ENCODE data around the gene TLN1.

The TLN1 gene

DNA sequence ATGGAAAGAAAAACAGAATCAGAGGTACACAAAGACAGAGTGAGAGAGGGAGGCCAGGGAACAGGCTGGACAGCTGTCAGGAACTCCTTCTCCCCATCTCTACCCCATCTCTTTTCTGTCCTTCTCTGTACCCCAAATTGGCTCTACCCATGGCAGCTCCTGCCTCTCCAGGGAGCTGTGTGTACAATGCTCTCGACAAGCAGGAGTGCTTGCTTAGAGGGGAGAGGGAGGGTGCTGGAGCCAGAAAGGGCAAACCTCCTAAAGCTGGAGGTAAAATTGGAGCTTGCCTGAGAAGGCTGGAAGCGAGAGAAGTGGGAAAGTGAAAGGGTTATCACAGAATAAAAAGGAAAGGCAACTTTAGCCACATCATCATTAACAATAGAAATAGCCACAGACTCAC is 48.7 kb downstream of the TLN1 start:
- DNase-seq (ENCODE audit: low spot score): no peak

DNA sequence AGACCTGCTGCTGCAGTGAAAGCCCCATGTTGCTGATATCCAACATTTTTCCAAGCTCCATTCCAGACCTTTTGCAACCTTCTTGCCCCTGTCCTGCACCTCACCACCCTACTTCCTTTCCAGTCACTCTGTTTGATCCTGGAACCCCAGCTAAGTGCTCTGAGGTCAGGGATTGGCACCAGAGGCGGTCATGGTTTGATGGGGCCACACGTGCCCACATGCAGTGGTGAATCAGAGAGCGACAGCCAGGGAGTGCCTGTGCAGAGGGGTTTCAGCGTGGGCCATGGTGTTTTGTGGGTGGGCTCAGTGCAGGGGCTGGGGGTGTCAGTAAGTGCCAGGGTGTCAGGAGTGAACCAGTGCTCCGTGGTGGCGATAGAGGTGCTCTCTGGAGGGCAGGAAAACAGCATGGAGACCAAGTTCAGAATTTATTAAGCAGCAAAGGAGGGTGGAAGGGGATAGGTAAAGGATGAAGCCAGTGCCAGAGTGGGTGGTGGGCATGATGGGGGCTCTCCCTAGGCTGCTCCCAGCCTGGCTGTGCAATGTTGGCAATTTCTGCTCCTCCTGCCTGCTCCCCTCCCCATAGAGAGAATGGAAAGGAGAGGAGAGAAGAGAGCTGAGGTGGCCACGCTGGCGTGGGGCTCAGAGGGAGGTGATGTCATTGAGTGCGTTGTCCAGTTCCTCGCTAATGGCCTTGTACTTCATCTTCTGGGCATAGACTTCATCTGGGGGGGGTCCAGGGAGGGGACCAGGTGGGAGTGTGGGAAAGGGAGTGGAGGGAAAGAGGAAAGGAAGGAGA is 49.3 kb downstream of the TLN1 start:
- no peak for DNase-seq (ENCODE audit: low spot score)

DNA sequence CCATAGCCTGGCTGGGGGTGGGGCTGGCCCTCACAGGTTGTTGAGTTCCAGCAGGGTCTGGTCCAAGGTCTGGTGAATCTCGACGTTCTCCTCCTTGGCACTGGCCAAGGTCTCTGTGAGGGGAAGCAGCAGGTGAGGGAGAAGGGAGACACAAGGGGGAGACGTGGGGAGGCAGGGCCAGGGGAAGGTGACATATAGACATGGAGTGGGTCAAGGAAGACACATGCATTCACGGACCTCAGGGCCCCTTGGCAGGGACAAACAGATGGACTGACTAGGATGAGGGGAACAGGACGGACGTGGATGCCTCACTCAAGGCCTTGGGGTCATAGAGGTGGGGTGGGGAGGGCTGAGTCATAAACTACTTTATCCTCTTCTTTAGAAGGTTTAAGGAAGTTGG is 49.9 kb downstream of the TLN1 start:
- no peak for DNase-seq (ENCODE audit: low spot score)

DNA sequence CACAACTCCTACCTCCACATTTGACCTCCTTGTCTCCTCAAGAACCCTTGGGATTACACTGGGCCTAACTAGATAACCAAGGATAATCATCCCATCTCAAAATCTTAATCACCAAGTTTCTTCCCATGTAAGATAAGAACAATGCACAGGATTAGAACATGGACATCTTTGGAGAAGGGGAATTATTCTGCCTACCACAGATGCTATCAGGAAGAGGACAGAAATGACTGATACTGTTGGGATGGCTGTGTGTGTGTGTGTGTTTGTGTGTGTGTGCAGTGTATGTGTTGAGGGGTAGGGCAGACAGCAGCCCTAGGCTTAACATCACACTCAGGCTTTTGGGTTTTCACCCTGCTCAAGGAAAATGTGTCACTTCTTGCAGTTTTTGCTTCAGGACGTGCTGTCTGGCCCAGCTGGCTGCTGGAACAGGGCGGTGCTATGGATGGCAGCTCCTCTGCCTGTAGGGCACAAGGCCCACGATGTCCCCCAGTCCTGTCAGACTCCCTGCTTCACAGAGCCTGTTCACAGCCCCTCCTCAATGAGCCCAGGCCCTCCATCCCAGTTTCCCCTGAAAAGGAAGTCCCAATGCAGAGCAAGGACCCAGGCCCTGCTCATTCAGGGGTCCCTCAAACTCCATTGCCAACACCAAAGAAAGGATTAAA is 50.5 kb downstream of the TLN1 start:
- DNase-seq (ENCODE audit: low spot score): no peak

DNA sequence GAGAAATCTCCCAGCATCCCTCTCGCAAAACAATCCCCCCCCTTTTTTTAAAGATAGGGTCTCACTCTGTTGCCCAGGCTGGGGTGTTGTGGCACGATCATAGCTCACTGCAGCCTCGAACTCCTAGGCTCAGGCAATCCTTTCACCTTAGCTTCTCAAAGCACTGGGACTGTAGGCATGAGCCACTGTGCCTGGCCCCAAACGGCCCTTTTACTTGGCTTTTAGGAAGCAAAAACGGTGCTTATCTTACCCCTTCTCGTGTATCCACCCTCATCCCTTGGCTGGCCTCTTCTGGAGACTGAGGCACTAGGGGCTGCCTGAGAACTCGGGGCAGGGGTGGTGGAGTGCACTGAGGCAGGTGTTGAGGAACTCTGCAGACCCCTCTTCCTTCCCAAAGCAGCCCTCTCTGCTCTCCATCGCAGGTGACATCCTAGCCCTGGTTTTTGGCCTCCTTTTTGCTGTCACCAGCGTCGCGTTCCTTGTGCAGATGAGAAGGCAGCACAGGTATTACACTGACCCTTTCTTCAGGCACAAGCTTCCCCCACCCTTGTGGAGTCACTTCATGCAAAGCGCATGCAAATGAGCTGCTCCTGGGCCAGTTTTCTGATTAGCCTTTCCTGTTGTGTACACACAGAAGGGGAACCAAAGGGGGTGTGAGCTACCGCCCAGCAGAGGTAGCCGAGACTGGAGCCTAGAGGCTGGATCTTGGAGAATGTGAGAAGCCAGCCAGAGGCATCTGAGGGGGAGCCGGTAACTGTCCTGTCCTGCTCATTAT is 51.5 kb downstream of the TLN1 start:
- DNase-seq (ENCODE audit: low spot score): no peak

DNA sequence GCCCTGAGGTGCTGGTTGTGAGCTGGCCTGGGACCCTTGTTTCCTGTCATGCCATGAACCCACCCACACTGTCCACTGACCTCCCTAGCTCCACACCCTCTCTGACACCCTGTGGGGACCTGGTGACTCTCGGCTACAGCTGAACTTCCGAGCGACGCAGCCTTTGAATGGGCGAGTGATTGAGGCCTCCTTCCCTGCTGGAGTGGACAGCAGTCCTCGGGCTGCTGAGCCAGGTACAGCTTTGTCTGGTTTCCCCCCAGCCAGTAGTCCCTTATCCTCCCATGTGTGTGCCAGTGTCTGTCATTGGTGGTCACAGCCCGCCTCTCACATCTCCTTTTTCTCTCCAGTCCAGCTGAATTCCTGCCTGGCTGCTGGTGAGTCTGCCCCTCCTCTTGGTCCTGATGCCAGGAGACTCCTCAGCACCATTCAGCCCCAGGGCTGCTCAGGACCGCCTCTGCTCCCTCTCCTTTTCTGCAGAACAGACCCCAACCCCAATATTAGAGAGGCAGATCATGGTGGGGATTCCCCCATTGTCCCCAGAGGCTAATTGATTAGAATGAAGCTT is 52.1 kb downstream of the TLN1 start:
- no peak for DNase-seq (ENCODE audit: low spot score)

DNA sequence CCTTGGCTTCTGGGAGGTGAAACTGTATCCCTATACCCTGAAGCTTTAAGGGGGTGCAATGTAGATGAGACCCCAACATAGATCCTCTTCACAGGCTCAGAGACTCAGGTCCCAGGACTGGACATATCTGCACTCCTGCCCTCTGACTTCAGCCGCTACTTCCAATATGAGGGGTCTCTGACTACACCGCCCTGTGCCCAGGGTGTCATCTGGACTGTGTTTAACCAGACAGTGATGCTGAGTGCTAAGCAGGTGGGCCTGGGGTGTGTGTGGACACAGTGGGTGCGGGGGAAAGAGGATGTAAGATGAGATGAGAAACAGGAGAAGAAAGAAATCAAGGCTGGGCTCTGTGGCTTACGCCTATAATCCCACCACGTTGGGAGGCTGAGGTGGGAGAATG is 52.9 kb downstream of the TLN1 start:
- no peak for DNase-seq (ENCODE audit: low spot score)

DNA sequence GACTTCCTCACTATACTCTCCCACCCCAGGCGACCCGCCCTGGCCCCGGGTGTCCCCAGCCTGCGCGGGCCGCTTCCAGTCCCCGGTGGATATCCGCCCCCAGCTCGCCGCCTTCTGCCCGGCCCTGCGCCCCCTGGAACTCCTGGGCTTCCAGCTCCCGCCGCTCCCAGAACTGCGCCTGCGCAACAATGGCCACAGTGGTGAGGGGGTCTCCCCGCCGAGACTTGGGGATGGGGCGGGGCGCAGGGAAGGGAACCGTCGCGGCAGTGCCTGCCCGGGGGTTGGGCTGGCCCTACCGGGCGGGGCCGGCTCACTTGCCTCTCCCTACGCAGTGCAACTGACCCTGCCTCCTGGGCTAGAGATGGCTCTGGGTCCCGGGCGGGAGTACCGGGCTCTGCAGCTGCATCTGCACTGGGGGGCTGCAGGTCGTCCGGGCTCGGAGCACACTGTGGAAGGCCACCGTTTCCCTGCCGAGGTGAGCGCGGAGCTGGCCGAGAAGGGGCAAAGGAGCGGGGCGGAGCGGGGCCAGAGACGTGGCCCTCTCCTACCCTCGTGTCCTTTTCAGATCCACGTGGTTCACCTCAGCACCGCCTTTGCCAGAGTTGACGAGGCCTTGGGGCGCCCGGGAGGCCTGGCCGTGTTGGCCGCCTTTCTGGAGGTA is 56.1 kb downstream of the TLN1 start:
- no peak for DNase-seq (ENCODE audit: low spot score)

DNA sequence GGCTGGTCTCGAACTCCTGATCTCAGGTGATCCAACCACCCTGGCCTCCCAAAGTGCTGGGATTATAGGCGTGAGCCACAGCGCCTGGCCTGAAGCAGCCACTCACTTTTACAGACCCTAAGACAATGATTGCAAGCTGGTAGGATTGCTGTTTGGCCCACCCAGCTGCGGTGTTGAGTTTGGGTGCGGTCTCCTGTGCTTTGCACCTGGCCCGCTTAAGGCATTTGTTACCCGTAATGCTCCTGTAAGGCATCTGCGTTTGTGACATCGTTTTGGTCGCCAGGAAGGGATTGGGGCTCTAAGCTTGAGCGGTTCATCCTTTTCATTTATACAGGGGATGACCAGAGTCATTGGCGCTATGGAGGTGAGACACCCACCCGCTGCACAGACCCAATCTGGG is 56.8 kb downstream of the TLN1 start:
- no peak for DNase-seq (ENCODE audit: low spot score)

DNA sequence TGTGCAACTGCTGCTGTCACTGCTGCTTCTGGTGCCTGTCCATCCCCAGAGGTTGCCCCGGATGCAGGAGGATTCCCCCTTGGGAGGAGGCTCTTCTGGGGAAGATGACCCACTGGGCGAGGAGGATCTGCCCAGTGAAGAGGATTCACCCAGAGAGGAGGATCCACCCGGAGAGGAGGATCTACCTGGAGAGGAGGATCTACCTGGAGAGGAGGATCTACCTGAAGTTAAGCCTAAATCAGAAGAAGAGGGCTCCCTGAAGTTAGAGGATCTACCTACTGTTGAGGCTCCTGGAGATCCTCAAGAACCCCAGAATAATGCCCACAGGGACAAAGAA is 58.0 kb downstream of the TLN1 start:
- no peak for DNase-seq (ENCODE audit: low spot score)

DNA sequence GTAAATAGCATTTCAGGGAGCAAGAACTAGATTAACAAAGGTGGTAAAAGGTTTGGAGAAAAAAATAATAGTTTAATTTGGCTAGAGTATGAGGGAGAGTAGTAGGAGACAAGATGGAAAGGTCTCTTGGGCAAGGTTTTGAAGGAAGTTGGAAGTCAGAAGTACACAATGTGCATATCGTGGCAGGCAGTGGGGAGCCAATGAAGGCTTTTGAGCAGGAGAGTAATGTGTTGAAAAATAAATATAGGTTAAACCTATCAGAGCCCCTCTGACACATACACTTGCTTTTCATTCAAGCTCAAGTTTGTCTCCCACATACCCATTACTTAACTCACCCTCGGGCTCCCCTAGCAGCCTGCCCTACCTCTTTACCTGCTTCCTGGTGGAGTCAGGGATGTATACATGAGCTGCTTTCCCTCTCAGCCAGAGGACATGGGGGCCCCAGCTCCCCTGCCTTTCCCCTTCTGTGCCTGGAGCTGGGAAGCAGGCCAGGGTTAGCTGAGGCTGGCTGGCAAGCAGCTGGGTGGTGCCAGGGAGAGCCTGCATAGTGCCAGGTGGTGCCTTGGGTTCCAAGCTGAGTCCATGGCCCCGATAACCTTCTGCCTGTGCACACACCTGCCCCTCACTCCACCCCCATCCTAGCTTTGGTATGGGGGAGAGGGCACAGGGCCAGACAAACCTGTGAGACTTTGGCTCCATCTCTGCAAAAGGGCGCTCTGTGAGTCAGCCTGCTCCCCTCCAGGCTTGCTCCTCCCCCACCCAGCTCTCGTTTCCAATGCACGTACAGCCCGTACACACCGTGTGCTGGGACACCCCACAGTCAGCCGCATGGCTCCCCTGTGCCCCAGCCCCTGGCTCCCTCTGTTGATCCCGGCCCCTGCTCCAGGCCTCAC is 58.6 kb downstream of the TLN1 start, which contains the start of gene CA9:
CA9 (plus strand) TSS at position 797 of the 893 bp plus-strand sequence; CDS start at position 829, 32 bp downstream.
- DNase-seq (ENCODE audit: low spot score): no peak

DNA sequence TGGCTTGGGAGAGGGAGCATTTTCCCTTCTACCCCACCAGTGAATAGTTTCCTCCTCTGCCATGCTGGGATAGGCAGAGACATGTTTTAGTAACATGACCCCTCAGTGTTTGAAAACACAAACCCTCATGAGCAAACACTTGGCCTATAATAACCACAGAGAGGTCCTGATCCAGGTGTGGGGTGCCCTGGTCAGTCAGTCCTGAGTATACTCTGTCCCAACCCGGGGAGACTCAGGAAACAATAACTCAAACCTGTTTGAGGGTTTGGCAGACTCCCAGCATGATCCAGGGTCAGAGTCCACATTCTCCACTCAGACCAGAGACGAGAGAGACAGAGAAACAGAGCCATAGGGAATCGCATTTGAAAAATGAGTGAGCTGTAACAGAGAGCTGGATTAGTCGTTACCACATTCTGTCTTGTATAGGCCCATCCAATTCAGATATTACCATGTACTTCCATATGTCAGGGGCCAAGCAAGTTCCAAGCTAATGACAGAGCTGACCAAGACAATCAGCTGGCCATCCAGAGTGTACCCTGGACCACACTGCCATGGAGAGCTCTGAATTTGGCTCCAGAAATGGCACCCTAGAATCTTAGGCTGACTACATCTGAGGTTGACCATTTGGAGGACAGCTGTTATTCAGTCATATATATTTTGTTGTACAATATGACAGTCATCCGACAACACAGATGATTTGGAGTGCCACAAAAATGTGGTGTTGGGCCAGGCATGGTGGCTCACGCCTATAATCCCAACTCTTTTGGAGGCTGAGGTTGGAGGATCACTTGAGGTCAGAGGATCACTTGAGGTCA is 62.5 kb downstream of the TLN1 start:
- DNase-seq (ENCODE audit: low spot score): no peak

DNA sequence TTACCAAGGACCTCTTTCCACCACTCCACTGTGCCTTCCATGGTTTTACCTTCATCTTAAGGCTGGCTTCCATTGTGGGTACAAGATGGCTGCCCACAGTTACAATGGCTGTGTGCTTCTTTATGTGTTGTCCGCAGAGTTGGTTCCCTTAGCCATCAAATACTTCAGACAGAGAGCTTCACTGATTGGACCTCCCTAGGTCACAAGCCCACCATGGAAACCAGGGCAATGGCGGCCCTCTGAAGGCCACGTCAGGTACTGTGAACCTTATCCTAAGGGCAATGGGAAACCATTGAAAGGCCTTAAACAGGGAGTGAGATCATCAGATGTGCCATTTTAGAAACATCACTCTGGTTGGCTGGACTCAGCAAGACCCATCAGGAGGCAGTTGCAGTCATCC is 64.1 kb downstream of the TLN1 start:
- DNase-seq (ENCODE audit: low spot score): no peak

DNA sequence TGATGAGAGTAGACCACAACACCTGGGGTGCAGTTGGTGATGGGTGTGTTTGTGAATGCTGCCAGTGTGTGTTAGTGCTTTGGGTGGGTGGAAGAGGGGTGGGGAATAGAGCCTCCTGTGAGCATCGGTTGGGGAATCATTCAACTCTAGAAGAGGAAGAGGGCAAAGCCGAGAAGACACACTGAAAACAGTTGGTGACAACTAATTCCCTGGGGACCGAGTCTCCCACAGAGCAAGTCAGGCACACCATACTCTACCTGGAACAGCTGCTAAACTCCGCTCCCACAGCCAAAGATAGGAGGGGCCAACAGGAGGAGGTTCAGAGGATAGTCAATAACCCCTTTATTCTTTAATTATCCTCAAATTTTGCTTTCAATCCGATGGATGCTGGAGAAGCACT is 65.4 kb downstream of the TLN1 start:
- no peak for DNase-seq (ENCODE audit: low spot score)

DNA sequence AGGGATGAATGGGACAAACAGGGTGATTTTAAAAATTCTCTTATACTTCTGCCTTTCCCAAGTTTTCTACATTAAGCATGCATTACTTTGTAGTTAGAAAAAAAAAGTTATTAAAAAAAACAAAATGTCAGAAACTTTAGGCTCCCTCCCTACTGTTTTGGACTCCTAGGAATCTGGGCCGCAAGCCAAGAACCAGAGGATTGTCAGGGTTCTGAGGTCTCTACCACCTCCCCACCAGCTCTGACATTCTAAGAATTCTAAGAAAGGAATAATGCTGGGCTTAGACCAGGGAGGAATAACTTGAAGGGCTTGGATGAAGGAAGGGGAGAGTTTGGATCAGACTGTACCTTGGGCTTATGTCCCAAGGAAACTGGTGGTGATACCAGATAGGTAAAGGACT is 66.0 kb downstream of the TLN1 start:
- no peak for DNase-seq (ENCODE audit: low spot score)

DNA sequence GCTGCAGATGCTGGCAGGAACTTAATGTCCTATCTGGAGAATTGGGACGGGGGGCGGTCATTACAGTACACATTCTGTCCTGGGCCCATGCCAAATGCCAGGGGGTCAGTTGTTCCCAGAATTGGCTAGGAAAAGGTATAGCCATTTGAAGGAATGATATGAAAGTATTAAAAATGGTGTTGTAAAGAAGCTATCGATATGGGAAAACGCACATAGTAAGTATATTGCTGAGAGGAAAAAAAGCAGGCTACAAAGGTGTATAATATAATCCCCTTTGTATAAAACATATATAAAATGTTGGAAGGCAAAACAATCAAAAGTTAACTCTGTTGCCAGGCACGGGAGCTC is 66.5 kb downstream of the TLN1 start:
- DNase-seq (ENCODE audit: low spot score): no peak

DNA sequence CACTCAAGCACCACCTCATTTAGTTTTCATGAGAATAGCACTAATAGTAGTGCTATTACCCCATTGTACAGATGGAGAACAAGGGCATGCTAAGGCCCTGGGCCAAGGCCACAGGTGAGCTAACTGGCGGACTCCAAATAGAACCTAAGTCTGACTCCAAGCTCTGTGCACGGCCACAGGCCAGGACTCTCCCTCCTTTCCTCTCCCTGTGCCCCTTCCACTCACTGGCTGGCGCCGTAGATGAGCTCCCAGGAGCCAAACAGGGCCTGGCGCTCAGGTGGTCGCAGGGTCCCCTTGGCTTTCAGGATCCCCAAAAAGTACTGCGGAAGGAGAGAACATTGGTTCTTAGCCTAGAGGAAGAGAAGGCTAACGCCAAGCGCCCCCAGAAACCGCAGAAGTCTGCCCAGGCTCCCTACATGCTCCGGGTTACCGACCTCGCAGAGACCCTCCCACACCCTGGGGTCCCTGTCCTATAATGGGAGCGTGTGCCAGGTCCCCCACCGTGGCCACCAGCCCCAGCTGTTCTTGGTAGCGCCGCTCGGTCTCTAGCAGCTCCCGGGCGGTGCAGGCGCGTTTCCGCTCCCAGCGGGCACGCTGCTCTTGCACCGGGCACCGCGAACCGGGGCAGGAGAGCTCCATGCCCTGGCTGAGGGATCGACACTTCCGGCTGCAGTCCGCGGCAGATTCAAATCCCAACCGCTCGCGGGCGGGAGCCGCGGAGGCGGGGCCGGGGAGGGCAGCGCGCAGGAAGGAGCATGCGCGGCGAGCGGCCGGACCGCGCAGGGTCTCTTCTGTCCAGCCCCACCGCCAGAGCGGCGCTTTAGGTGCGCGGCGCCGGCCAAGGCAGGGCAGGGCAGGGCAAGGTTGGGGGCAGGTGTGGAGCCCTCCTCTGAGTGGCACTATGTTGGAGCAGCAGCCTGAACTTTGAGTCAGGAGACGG is 67.2 kb downstream of the TLN1 start, which contains the start of gene ARHGEF39:
ARHGEF39 (minus strand) TSS at position 665 of the 940 bp plus-strand sequence; CDS start at position 639, 26 bp downstream.
- no peak for DNase-seq (ENCODE audit: low spot score)

DNA sequence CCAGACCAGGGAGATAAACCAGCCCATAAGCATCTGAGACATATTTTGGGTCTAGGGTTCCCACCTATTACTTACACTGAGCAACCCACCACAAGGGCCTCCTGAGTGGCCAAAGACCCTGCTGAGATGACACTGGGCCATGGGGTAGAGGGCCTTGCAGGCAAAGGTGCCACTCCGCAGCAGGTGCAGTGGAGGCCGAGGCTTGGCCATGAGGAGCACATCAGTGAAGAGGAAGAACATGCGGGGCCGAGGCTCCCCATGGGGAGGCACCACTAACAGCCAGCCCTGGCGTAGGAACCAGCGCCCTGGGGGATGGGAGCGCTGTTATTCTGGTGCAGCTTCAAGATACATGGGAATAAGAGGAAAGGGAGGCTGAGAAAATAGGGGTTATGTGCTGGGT is 69.6 kb downstream of the TLN1 start:
- DNase-seq (ENCODE audit: low spot score): no peak

DNA sequence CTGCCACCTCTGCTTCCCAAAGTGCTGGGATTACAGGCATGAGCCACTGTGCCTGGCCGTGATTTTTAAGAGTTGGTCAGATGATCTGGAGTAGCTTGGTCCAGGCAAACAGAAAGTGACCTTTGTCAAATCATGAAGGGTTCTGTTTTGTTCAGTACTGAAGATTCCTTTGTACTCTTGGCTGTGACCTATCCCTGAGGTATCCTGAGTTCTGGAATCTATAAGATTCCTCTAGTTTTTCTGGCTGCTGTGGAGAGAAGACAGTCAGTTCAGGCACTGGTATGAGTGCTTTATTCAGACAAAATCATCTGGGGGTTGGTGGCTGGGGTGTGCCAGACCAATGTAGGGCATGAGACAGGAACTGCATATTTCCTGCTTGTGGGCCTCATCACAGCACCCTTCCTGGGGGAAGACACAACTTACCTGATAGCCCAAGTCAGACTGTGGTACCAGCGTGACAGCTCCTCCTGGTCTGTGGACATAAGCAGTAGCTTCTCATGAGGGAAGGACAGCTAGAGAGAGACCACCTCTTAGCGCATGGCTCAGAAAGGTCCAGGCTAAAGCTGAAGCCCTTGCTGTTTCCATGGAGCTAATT is 70.1 kb downstream of the TLN1 start:
- no peak for DNase-seq (ENCODE audit: low spot score)

Measured in kidney capillary endothelial cell (primary cell).